Measurements from ENCODE around the gene SLC26A8. TPM values are rescaled to one million over a fixed set of nuclear protein-coding genes. Genes with fewer than 3 reads are reported as not detected.

Gene SLC26A8
- total and polyA plus RNA-seq, 2 of the 13 experiments (the other 11 are each of a cell fraction or from before 2014, with no cell fraction given): 0.46 TPM; not detected in 1

GRCh38 chr6:35920793-35921732, 103.4 kb downstream of the SLC26A8 start, which contains the start of gene SRPK1 (continued):
- no peak for TF ChIP-seq ARID3A (IDR thresholded peaks at IDR 0.05; ENCODE audit: low read depth, low read length)
- TF ChIP-seq HNF4A (CRISPR knock-in tag; IDR thresholded peaks at IDR 0.05): peak; percentile 12; the same call in 1 of the 2 replicates
- TF ChIP-seq HDAC2 (CRISPR knock-in tag; IDR thresholded peaks at IDR 0.05): peak; percentile 73
- TF ChIP-seq SP4 (CRISPR knock-in tag; IDR thresholded peaks at IDR 0.05): peak; percentile 69; the same call in 1 of the 2 replicates
- no peak for TF ChIP-seq NFRKB (IDR thresholded peaks at IDR 0.05)
- TF ChIP-seq MEIS2 (CRISPR knock-in tag; IDR thresholded peaks at IDR 0.05): peak; percentile 83
- TF ChIP-seq AHR (CRISPR knock-in tag; IDR thresholded peaks at IDR 0.05): peak; percentile 93
- no peak for TF ChIP-seq ZNF550 (CRISPR knock-in tag; IDR thresholded peaks at IDR 0.05; ENCODE audit: borderline replicate concordance)
- no peak for TF ChIP-seq FOSL1 (CRISPR knock-in tag; IDR thresholded peaks at IDR 0.05; ENCODE audit: borderline replicate concordance)
- TF ChIP-seq HOXA7 (CRISPR knock-in tag; IDR thresholded peaks at IDR 0.05): no peak
- no peak for TF ChIP-seq MYNN (CRISPR knock-in tag; IDR thresholded peaks at IDR 0.05; ENCODE audit: low read depth)
- TF ChIP-seq, protein P1, sequence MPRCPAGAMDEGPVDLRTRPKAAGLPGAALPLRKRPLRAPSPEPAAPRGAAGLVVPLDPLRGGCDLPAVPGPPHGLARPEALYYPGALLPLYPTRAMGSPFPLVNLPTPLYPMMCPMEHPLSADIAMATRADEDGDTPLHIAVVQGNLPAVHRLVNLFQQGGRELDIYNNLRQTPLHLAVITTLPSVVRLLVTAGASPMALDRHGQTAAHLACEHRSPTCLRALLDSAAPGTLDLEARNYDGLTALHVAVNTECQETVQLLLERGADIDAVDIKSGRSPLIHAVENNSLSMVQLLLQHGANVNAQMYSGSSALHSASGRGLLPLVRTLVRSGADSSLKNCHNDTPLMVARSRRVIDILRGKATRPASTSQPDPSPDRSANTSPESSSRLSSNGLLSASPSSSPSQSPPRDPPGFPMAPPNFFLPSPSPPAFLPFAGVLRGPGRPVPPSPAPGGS (CRISPR knock-in tag; IDR thresholded peaks at IDR 0.05): peak; percentile 87
- TF ChIP-seq CBX5 (CRISPR knock-in tag; IDR thresholded peaks at IDR 0.05; ENCODE audit: borderline replicate concordance): 0 out of 2 replicates have a peak, but pooled peaks have one; percentile 25
- TF ChIP-seq ZNF878 (CRISPR knock-in tag; IDR thresholded peaks at IDR 0.05): no peak
- no peak for TF ChIP-seq SP1 (IDR thresholded peaks at IDR 0.05)
- TF ChIP-seq SP1 (CRISPR knock-in tag; IDR thresholded peaks at IDR 0.05): peak; percentile 61; the same call in 1 of the 2 replicates
- TF ChIP-seq EZH2 (conservative IDR thresholded peaks at IDR 0.05; ENCODE audit: low read depth, low read length): no peak
- TF ChIP-seq ELF1 (CRISPR knock-in tag; IDR thresholded peaks at IDR 0.05): peak; percentile 34
- TF ChIP-seq ZNF7 (CRISPR knock-in tag; IDR thresholded peaks at IDR 0.05): no peak
- no peak for TF ChIP-seq ZFP36 (IDR thresholded peaks at IDR 0.05; ENCODE audit: borderline replicate concordance, low read depth, low read length, partially characterized antibody)
- TF ChIP-seq ZNF362 (CRISPR knock-in tag; IDR thresholded peaks at IDR 0.05; ENCODE audit: borderline replicate concordance): no peak; the same call in 1 of the 2 replicates
- peak; percentile 91 for TF ChIP-seq ZNF709 (CRISPR knock-in tag; IDR thresholded peaks at IDR 0.05)
- peak; percentile 37; the same call in 1 of the 2 replicates for TF ChIP-seq GATAD2A (CRISPR knock-in tag; IDR thresholded peaks at IDR 0.05)
- TF ChIP-seq SRY (CRISPR knock-in tag; IDR thresholded peaks at IDR 0.05): peak; percentile 97
